Keratinocyte (primary cell): ENCODE results near the gene GFI1B. TPM values are rescaled to one million over a fixed set of nuclear protein-coding genes. Genes with fewer than 3 reads are reported as not detected.
"Not testable (repeated sequence)": the region's sequence is repeated elsewhere in the genome, so short reads cannot be mapped to it uniquely, and the experiment has no call there.

Source experiments
- DNase-seq: peaks from one replicate; pipeline ENCODE4 v3.0.0-alpha.2; 2011; ENCODE audit warnings: low read depth, missing footprints, low spot score
- FAIRE-seq: peaks from 2 replicates; lab custom pipeline; 2011; peaks lifted over from hg19 to GRCh38; lab: Jason Lieb, UNC
- H2AFZ ChIP-seq: 2 replicates; pipeline ENCODE4 v1.6.0; 2012; ENCODE audit warnings: low read length, control low read depth, inconsistent platforms; ENCODE audit not compliant: control insufficient read depth
- H3K27ac ChIP-seq: 2 replicates; pipeline ENCODE4 v1.5.1; 2011; ENCODE audit warnings: low read length; ENCODE audit not compliant: control insufficient read depth, insufficient read depth
- H3K27me3 ChIP-seq: 3 replicates; pipeline ENCODE4 v1.6.0; 2011; ENCODE audit warnings: low read length; ENCODE audit not compliant: control insufficient read depth, insufficient read depth; ENCODE audit errors: extremely low read depth
- H3K36me3 ChIP-seq, 2 experiments: 2 replicates in 1 of 2; 3 replicates in 1 of 2; pipeline ENCODE4 v1.5.1; 2011; ENCODE audit warnings: low read length in 2 of 2, mild to moderate bottlenecking in 1 of 2; ENCODE audit not compliant: control insufficient read depth in 2 of 2, insufficient read depth in 2 of 2; ENCODE audit errors: extremely low read depth in 1 of 2
- H3K4me1 ChIP-seq: 3 replicates; pipeline ENCODE4 v1.5.1; 2011; ENCODE audit warnings: low read length; ENCODE audit not compliant: control insufficient read depth, insufficient read depth; ENCODE audit errors: extremely low read depth
- H3K4me2 ChIP-seq: 3 replicates; pipeline ENCODE4 v1.6.0; 2011; ENCODE audit warnings: low read depth, low read length; ENCODE audit not compliant: control insufficient read depth, insufficient read depth; ENCODE audit errors: extremely low read depth
- H3K4me3 ChIP-seq, 3 experiments: fragments of 200-600 bp in 1 of 3; sonication (generic) in 1 of 3; 2 replicates in 2 of 3; 3 replicates in 1 of 3; pipeline ENCODE4 v1.5.1; 2011 to 2016; ENCODE audit warnings: low read length in 3 of 3, mild to moderate bottlenecking in 3 of 3, control low read depth in 2 of 3, inconsistent platforms in 1 of 3, low read depth in 1 of 3, mixed read lengths in 1 of 3, mixed run types in 1 of 3, moderate library complexity in 1 of 3; ENCODE audit not compliant: control insufficient read depth in 2 of 3, insufficient read depth in 2 of 3; ENCODE audit errors: extremely low read depth in 1 of 3
- H3K79me2 ChIP-seq: 2 replicates; pipeline ENCODE4 v1.6.0; 2012; ENCODE audit warnings: low read length; ENCODE audit not compliant: control insufficient read depth, insufficient read depth
- H3K9ac ChIP-seq: 3 replicates; pipeline ENCODE4 v1.6.0; 2011; ENCODE audit warnings: low read length; ENCODE audit not compliant: control insufficient read depth, insufficient read depth; ENCODE audit errors: extremely low read depth
- H3K9me1 ChIP-seq: 3 replicates; pipeline ENCODE4 v1.6.0; 2011; ENCODE audit warnings: low read length; ENCODE audit not compliant: control insufficient read depth, insufficient read depth; ENCODE audit errors: extremely low read depth
- H3K9me3 ChIP-seq: 2 replicates; pipeline ENCODE4 v1.5.1; 2012; ENCODE audit warnings: low read depth, low read length; ENCODE audit not compliant: control insufficient read depth
- H4K20me1 ChIP-seq: 3 replicates; pipeline ENCODE4 v1.6.0; 2011; ENCODE audit warnings: low read length; ENCODE audit not compliant: control insufficient read depth, insufficient read depth; ENCODE audit errors: extremely low read depth
- CTCF ChIP-seq, 3 experiments: IDR thresholded peaks in 1 of 3; conservative IDR thresholded peaks in 1 of 3; optimal IDR thresholded peaks in 1 of 3; 2 replicates in 2 of 3; 3 replicates in 1 of 3; pipeline versions ENCODE3 to v1.5.1; 2011; ENCODE audit warnings: low read length in 3 of 3, mild to moderate bottlenecking in 3 of 3, moderate library complexity in 2 of 3, control low read depth in 1 of 3, inconsistent platforms in 1 of 3; ENCODE audit not compliant: insufficient read depth in 2 of 3; ENCODE audit errors: extremely low read depth in 1 of 3
- EZH2 ChIP-seq: IDR thresholded peaks from one replicate; pipeline ENCODE4 v1.6.1; 2012; ENCODE audit warnings: inconsistent platforms, mild to moderate bottlenecking, low read length, moderate library complexity
- dilution Hi-C: fragments of 300-500 bp; cut with MboI; formaldehyde crosslinking; loops from one replicate; pipeline ENCODE4 v1.7.0; 2020; ENCODE audit warnings: low sequenced_read_pairs; ENCODE audit not compliant: extremely low pct_ligation_motif_present
- polyA plus RNA-seq, 5 experiments: library from polyadenylated mRNA; depleted of rRNA in 3 of 5; stranded (reverse) in 3 of 5; stranded (forward) in 1 of 5; unstranded in 1 of 5; fragments of >200 nt; gene quantifications; 1 replicate in 1 of 5; 2 replicates in 3 of 5; 3 replicates in 1 of 5; pipeline versions ENCODE4 v1.2.1 to v1.2.3, GENCODE V29; 2011 to 2012; ENCODE audit warnings: missing spikeins in 2 of 5, low read depth in 1 of 5, low replicate concordance in 1 of 5

Gene GFI1B
- polyA plus RNA-seq, 1 donor (not counting 4 experiments of a cell fraction or from before 2014, with no cell fraction given), result not detected

GRCh38 chr9:132965478-132965877 lies 13.0 kb upstream of the GFI1B start:
- dilution Hi-C loops, result no loop called here
- H3K9ac ChIP-seq, result no peak overlapping the region
- no peak for FAIRE-seq

GRCh38 chr9:132967908-132968307 lies 10.6 kb upstream of the GFI1B start:
- H3K4me1 ChIP-seq, H3K9me1 ChIP-seq, H3K36me3 ChIP-seq, H3K27ac ChIP-seq, H3K27me3 ChIP-seq, H2AFZ ChIP-seq, H3K9me3 ChIP-seq, H3K4me3 ChIP-seq, H3K4me2 ChIP-seq, DNase-seq, dilution Hi-C loops, H3K9ac ChIP-seq, H3K79me2 ChIP-seq, FAIRE-seq, H4K20me1 ChIP-seq: not testable (repeated sequence)

More at GRCh38 chr9:132965478-132965877, 13.0 kb upstream of the GFI1B start:
- H3K4me1 ChIP-seq, result no peaks in the 10 kb centered on the region
- H3K4me2 ChIP-seq, result no peak overlapping the region
- no peak overlapping the region for H3K27ac ChIP-seq
- H2AFZ ChIP-seq, result no peak overlapping the region
- no peaks in the 10 kb centered on the region for H3K9me3 ChIP-seq
- no peaks in the 10 kb centered on the region for H3K79me2 ChIP-seq
- TF ChIP-seq EZH2, result no peak
- no peak for TF ChIP-seq CTCF (optimal IDR thresholded peaks at IDR 0.05 in 1 of 3, IDR thresholded peaks at IDR 0.05 in 1 of 3, conservative IDR thresholded peaks at IDR 0.05 in 1 of 3; ENCODE audit: extremely low read depth in 1 of 3, insufficient read depth in 2 of 3, low read length in 3 of 3)
- peaks cover 4% of the 10 kb centered on the region for H3K27me3 ChIP-seq
- H4K20me1 ChIP-seq, result no peaks in the 10 kb centered on the region
- H3K36me3 ChIP-seq, result no peaks in the 10 kb centered on the region
- no peak for DNase-seq
- no peak overlapping the region for H3K4me3 ChIP-seq
- no peaks in the 10 kb centered on the region for H3K9me1 ChIP-seq

- no peaks in the 10 kb centered on the region for H4K20me1 ChIP-seq
- FAIRE-seq (no peak), DNase-seq (no peak)
- no peaks in the 10 kb centered on the region for H3K36me3 ChIP-seq
- no peak overlapping the region for H3K27ac ChIP-seq
- TF ChIP-seq CTCF (optimal IDR thresholded peaks at IDR 0.05 in 1 of 3, IDR thresholded peaks at IDR 0.05 in 1 of 3, conservative IDR thresholded peaks at IDR 0.05 in 1 of 3; ENCODE audit: extremely low read depth in 1 of 3, insufficient read depth in 2 of 3, low read length in 3 of 3) (no peak), EZH2 (no peak)
- H3K27me3 ChIP-seq, result peaks cover 4% of the 10 kb centered on the region
- H2AFZ ChIP-seq, result no peak overlapping the region
- H3K9ac ChIP-seq, result no peak overlapping the region
- dilution Hi-C loops, result no loop called here
- no peaks in the 10 kb centered on the region for H3K9me3 ChIP-seq
- no peaks in the 10 kb centered on the region for H3K9me1 ChIP-seq
- no peaks in the 10 kb centered on the region for H3K4me1 ChIP-seq
- H3K4me3 ChIP-seq, result no peak overlapping the region
- H3K79me2 ChIP-seq, result no peaks in the 10 kb centered on the region
- H3K4me2 ChIP-seq, result no peak overlapping the region
Measured at GRCh38 chr9:132969783-132970182, 8.7 kb upstream of the GFI1B start.
